ENCODE data around the gene ZNF319. TPM values are rescaled to one million over a fixed set of nuclear protein-coding genes. Genes with fewer than 3 reads are reported as not detected.
A peak's percentile ranks its signal among the peaks of the same experiment; 100 is the strongest.

The ZNF319 gene
- total and polyA plus RNA-seq, 7 donors, result 2.0 to 8.8 (median 6.6) TPM

- H3K4me3 ChIP-seq, result no peak overlapping the region
- no peaks in the 10 kb centered on the region for H3K4me1 ChIP-seq
- 89 to 93% (median 92%) methylated on average over 9 of the region's 9 CpGs for WGBS, 3 donors
- no peak for DNase-seq
- no peak overlapping the region for H3K27ac ChIP-seq
- H3K36me3 ChIP-seq (ENCODE audit: insufficient read depth in 1 of 2, low read depth in 1 of 2), result peaks cover 2 to 64% of the 10 kb centered on the region in 2 donors
- no peaks in the 10 kb centered on the region for H3K27me3 ChIP-seq (ENCODE audit: insufficient read depth in 3 of 3, low read length in 2 of 3)
- no peak for TF ChIP-seq CTCF (IDR thresholded peaks at IDR 0.05)
- ATAC-seq, result no peak
- no peaks in the 10 kb centered on the region for H3K9me3 ChIP-seq
- intact Hi-C loops (cut with DNase I), result no loop called here
These were observed 12.9 kb upstream of the ZNF319 start for GRCh38 chr16:58013201-58013956.

- intact Hi-C loops (cut with DNase I), result no loop called here
- Histone ChIP-seq H3K4me3 (no peak overlapping the region), H3K27ac (no peak overlapping the region), H3K36me3 (ENCODE audit: insufficient read depth in 1 of 2, low read depth in 1 of 2) (peaks cover 2 to 55% of the 10 kb centered on the region in 2 donors), H3K27me3 (ENCODE audit: insufficient read depth in 3 of 3, low read length in 2 of 3) (no peaks in the 10 kb centered on the region), H3K9me3 (no peaks in the 10 kb centered on the region), H3K4me1 (no peaks in the 10 kb centered on the region)
- WGBS, 3 donors, result 78 to 86% (median 85%) methylated on average over 9 of the region's 9 CpGs
- DNase-seq (peak in 1 of 2 donors; percentile 21), ATAC-seq (no peak)
- no peak for TF ChIP-seq CTCF (IDR thresholded peaks at IDR 0.05)
These were observed 12.0 kb upstream of the ZNF319 start for GRCh38 chr16:58012481-58012880.

- no peak for TF ChIP-seq CTCF (IDR thresholded peaks at IDR 0.05)
- 86 to 94% (median 87%) methylated on average over 3 of the region's 3 CpGs for WGBS, 3 donors
- H3K9me3 ChIP-seq, result no peaks in the 10 kb centered on the region
- no peak overlapping the region for H3K4me3 ChIP-seq
- no peaks in the 10 kb centered on the region for H3K4me1 ChIP-seq
- peaks cover 2 to 47% of the 10 kb centered on the region in 2 donors for H3K36me3 ChIP-seq (ENCODE audit: insufficient read depth in 1 of 2, low read depth in 1 of 2)
- no peaks in the 10 kb centered on the region for H3K27me3 ChIP-seq (ENCODE audit: insufficient read depth in 3 of 3, low read length in 2 of 3)
- ATAC-seq (no peak), DNase-seq (no peak)
- no peak overlapping the region for H3K27ac ChIP-seq
- intact Hi-C loops (cut with DNase I), result no loop called here
These were observed 11.2 kb upstream of the ZNF319 start for GRCh38 chr16:58011652-58012051.

DNA sequence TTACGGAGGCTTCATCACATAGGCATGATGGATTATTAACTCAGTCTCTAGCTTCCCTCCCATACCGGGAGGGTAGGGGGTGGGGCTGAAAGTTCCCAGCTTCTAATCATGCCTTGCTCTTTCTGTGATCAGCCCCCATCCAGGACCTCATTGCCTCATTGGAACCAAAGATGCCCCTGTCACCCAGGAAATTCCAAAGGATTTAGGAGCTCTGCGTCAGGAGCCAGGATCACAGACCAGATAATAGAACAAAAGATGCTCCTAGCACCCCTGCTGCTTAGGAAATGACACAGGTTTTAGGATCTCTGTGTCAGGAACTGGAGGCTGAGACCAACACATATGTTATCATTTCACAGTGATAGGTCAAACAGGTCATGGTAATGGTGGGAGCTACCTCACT is 10.4 kb upstream of the ZNF319 start:
- TF ChIP-seq CTCF (IDR thresholded peaks at IDR 0.05), result no peak
- no peak for ATAC-seq
- 74 to 80% (median 79%) methylated on average over 3 of the region's 3 CpGs for WGBS, 3 donors
- Histone ChIP-seq H3K27me3 (ENCODE audit: insufficient read depth in 3 of 3, low read length in 2 of 3) (no peaks in the 10 kb centered on the region), H3K4me1 (no peaks in the 10 kb centered on the region), H3K27ac (no peak overlapping the region), H3K36me3 (ENCODE audit: insufficient read depth in 1 of 2, low read depth in 1 of 2) (peaks cover 2 to 49% of the 10 kb centered on the region in 2 donors), H3K9me3 (no peaks in the 10 kb centered on the region), H3K4me3 (no peak overlapping the region)
- intact Hi-C loops (cut with DNase I), result no loop called here
- DNase-seq, result no peak

All from psoas muscle (tissue), 8 donors.